GM18499 (cell line): ENCODE results near the gene PSMD8.

Source experiments
- ATAC-seq: cut with Tn5 transposase; IDR thresholded peaks from one replicate; pipeline ENCODE4 v1.9.1; 2021; ENCODE audit warnings: moderate number of reproducible peaks; ENCODE audit not compliant: insufficient read depth, unreplicated experiment

The PSMD8 gene

GRCh38 chr19:38433268-38433733, 58.9 kb downstream of the PSMD8 start, which contains the start of gene RYR1:
RYR1 (plus strand) TSS chr19:38433691; CDS start chr19:38433830, 139 bp downstream.
- ATAC-seq = no peak
